Thyroid gland (tissue), 4 donors: ENCODE measurements around the gene TLL1. TPM values are rescaled to one million over a fixed set of nuclear protein-coding genes. Genes with fewer than 3 reads are reported as not detected.

ENCODE experiments used
- DNase-seq, 2 donors: peaks; one replicate each; pipeline ENCODE4 v3.0.0-alpha.2; 2019
- H3K27ac ChIP-seq, 3 donors: fragments of 200-600 bp; sonication (generic); 1 replicate in 2 of 3; 2 replicates in 1 of 3; pipeline ENCODE4 v1.5.1; 2016 to 2019; ENCODE audit warnings: mild to moderate bottlenecking in 1 of 3, moderate library complexity in 1 of 3
- H3K27me3 ChIP-seq: fragments of 200-600 bp; sonication (generic); one replicate; pipeline ENCODE4 v1.5.1; 2019
- H3K36me3 ChIP-seq, 2 donors: fragments of 200-600 bp; sonication (generic); one replicate each; pipeline ENCODE4 v1.5.1; 2016 to 2019
- H3K4me1 ChIP-seq, 2 donors: fragments of 200-600 bp; sonication (generic); one replicate each; pipeline ENCODE4 v1.5.1; 2017 to 2019
- H3K4me3 ChIP-seq, 3 donors: fragments of 200-600 bp; sonication (generic); replicated peaks in 1 of 3; 1 replicate in 2 of 3; 2 replicates in 1 of 3; pipeline ENCODE4 v1.5.1; 2016; ENCODE audit warnings: mild to moderate bottlenecking in 1 of 3
- H3K9me3 ChIP-seq: fragments of 200-600 bp; sonication (generic); one replicate; pipeline ENCODE4 v1.5.1; 2017
- CTCF ChIP-seq, 6 experiments: fragments of 200-600 bp in 3 of 6; fragments of 450-650 bp in 3 of 6; sonication (generic) in 3 of 6; IDR thresholded peaks; one replicate each; pipeline ENCODE4 v1.5.1; 2016 to 2019; ENCODE audit warnings: antibody characterized with exemption in 6 of 6, mild to moderate bottlenecking in 2 of 6, inconsistent platforms in 1 of 6, moderate library complexity in 1 of 6
- POLR2A ChIP-seq, 2 donors: fragments of 450-650 bp; IDR thresholded peaks; one replicate each; pipeline ENCODE4 v1.6.1; 2017; ENCODE audit warnings: antibody characterized with exemption in 2 of 2, mild to moderate bottlenecking in 2 of 2, moderate library complexity in 1 of 2
- WGBS, 2 donors: methylation state at CpG; one replicate each; pipeline ENCODE4 v1.1.5; 2017; 5-methylcytosine and 5-hydroxymethylcytosine counted together
- intact Hi-C: fragments of 100-400 bp; cut with DNase I; formaldehyde crosslinking; loops from one replicate; pipeline ENCODE4 v1.15.1; 2023
- total RNA-seq, 4 donors: library from RNA; depleted of rRNA; stranded (reverse); fragments of >200 nt; gene quantifications; one replicate each; pipeline ENCODE4 v1.2.3, GENCODE V29; 2016

Gene TLL1
- total RNA-seq, 4 donors from 2014 or later: 6.0 to 10.3 (median 7.8) TPM

GRCh38 chr4:166078955-166079354, 205.9 kb downstream of the TLL1 start:
- intact Hi-C loops: loop anchor here (5.0 kb wide), 1 partner anchor 542 kb away; no protein-coding TSS in a partner anchor
- Histone ChIP-seq H3K4me1 (no peaks in the 10 kb centered on the region), H3K36me3 (no peaks in the 10 kb centered on the region), H3K9me3 (no peaks in the 10 kb centered on the region), H3K4me3 (no peak overlapping the region), H3K27ac (no peak overlapping the region), H3K27me3 (no peaks in the 10 kb centered on the region)
- WGBS, 2 donors: 84 to 90% methylated on average over 2 of the region's 2 CpGs
- DNase-seq: no peak
- TF ChIP-seq CTCF (IDR thresholded peaks at IDR 0.05): no peak
- TF ChIP-seq POLR2A (IDR thresholded peaks at IDR 0.05): no peak

- WGBS, 2 donors: 65 to 84% methylated on average over 2 of the region's 2 CpGs
- intact Hi-C loops: no loop called here
- Histone ChIP-seq H3K27ac (no peak overlapping the region), H3K4me1 (peaks cover 0 to 3% of the 10 kb centered on the region in 2 donors), H3K27me3 (no peaks in the 10 kb centered on the region), H3K9me3 (no peaks in the 10 kb centered on the region), H3K36me3 (no peaks in the 10 kb centered on the region), H3K4me3 (no peak overlapping the region)
- TF ChIP-seq CTCF (IDR thresholded peaks at IDR 0.05) (no peak), POLR2A (IDR thresholded peaks at IDR 0.05) (no peak)
- no peak for DNase-seq
These were observed 214.5 kb downstream of the TLL1 start for GRCh38 chr4:166087569-166087968.

GRCh38 chr4:166088576-166088975, 215.5 kb downstream of the TLL1 start:
- H3K36me3 ChIP-seq: no peaks in the 10 kb centered on the region
- 60 to 68% methylated on average over 4 of the region's 4 CpGs for whole genome bisulfite sequencing, 2 donors
- intact Hi-C loops: no loop called here

GRCh38 chr4:166091146-166091545, 218.1 kb downstream of the TLL1 start:
- no peaks in the 10 kb centered on the region for H3K9me3 ChIP-seq
- H3K27ac ChIP-seq: no peak overlapping the region
- H3K27me3 ChIP-seq: no peaks in the 10 kb centered on the region
- H3K4me1 ChIP-seq: peaks cover 0 to 3% of the 10 kb centered on the region in 2 donors
- WGBS, 2 donors: 61 to 63% methylated on average over 3 of the region's 3 CpGs
- intact Hi-C loops: loop anchor here (5.0 kb wide), 1 partner anchor 554 kb away; no protein-coding TSS in a partner anchor
- no peaks in the 10 kb centered on the region for H3K36me3 ChIP-seq
- DNase-seq: no peak
- H3K4me3 ChIP-seq: no peak overlapping the region
- TF ChIP-seq CTCF (IDR thresholded peaks at IDR 0.05) (no peak), POLR2A (IDR thresholded peaks at IDR 0.05) (no peak)

More at GRCh38 chr4:166088576-166088975, 215.5 kb downstream of the TLL1 start:
- H3K27me3 ChIP-seq: no peaks in the 10 kb centered on the region
- DNase-seq: no peak
- H3K27ac ChIP-seq: no peak overlapping the region
- H3K4me3 ChIP-seq: no peak overlapping the region
- peaks cover 0 to 3% of the 10 kb centered on the region in 2 donors for H3K4me1 ChIP-seq
- no peaks in the 10 kb centered on the region for H3K9me3 ChIP-seq
- TF ChIP-seq POLR2A (IDR thresholded peaks at IDR 0.05): no peak
- TF ChIP-seq CTCF (IDR thresholded peaks at IDR 0.05): no peak

- Histone ChIP-seq H3K27me3 (no peaks in the 10 kb centered on the region), H3K4me3 (no peak overlapping the region), H3K36me3 (no peaks in the 10 kb centered on the region), H3K4me1 (no peaks in the 10 kb centered on the region), H3K27ac (no peak overlapping the region), H3K9me3 (no peaks in the 10 kb centered on the region)
- peak; percentile 25 to 80 (median 59) for TF ChIP-seq CTCF (IDR thresholded peaks at IDR 0.05)
- no peak for TF ChIP-seq POLR2A (IDR thresholded peaks at IDR 0.05)
- intact Hi-C loops: loop anchor here (5.0 kb wide), 1 partner anchor 555 kb away; no protein-coding TSS in a partner anchor
- WGBS, 2 donors: 0 to 1% methylated on average over 2 of the region's 2 CpGs
- DNase-seq: no peak
These were observed 219.0 kb downstream of the TLL1 start for GRCh38 chr4:166091912-166092510.
